Ovary (tissue), 3 donors: ENCODE results near the gene DCTN2.

Experiments
- CTCF ChIP-seq, 3 donors: fragments of 450-650 bp in 2 of 3; fragments of 200-600 bp in 1 of 3; IDR thresholded peaks; one replicate each; pipeline versions ENCODE4 v1.5.1 to v1.8.0; 2016 to 2022; ENCODE audit warnings: antibody characterized with exemption in 3 of 3, mild to moderate bottlenecking in 1 of 3
- EP300 ChIP-seq: sonication (generic); formaldehyde crosslinking; IDR thresholded peaks from one replicate; pipeline ENCODE4 v1.6.1; 2017; ENCODE audit warnings: antibody characterized with exemption
- POLR2A ChIP-seq: fragments of 450-650 bp; IDR thresholded peaks from one replicate; pipeline ENCODE4 v1.6.1; 2017; ENCODE audit warnings: antibody characterized with exemption, mild to moderate bottlenecking, moderate library complexity
- donor health status: DM: no; HTN: no; CAD: no.

- TF ChIP-seq CTCF (IDR thresholded peaks at IDR 0.05) (no peak), POLR2A (no peak), EP300 (no peak)
Measured at GRCh38 chr12:57563358-57563757, 16.4 kb upstream of the DCTN2 start.
